Myometrial cell (primary cell): ENCODE data around the gene FABP2. TPM values are rescaled to one million over a fixed set of nuclear protein-coding genes. Genes with fewer than 3 reads are reported as not detected.

Experiments used
- total RNA-seq: library from RNA; depleted of rRNA; stranded (reverse); fragments of >200 nt; gene quantifications from 2 replicates; pipeline ENCODE4 v1.2.3, GENCODE V29; 2015

Gene FABP2
- total RNA-seq = not detected in 2 replicates

DNA sequence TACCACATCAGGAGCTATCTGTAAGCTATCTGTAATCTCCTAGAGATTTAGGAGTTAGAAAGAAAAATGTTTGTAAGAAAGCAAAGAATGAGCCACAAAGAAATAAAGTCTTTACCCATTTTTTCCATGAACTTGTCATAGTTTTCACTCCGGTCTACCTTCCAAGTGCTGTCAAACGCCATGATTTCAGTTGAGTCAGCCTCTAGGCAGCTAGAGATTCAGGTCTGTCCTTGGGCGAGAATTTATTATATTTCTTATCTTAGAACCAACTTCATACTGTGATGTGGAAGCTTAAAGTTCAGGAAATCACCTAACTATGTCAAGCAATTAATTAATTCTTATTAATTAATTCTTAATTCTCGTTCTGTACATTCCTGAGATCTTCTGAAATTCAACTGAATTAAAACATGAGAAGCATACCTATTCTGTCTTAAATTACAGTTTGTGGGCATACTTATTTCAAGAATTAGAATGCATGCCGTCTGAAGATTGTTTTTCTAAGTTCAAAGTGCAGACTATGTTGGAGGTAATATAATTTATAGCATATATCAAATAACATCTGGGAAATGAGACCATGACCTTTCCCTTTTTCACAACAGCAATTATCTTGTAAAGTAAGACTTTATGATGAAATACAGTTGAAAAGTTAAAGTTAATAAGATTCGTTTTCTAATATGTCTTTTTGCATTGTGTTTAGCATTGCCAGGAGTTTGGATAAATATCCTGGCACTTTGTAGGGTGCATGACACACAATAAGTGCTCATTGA lies at the start of gene FABP2:
Gene FABP2 (minus strand): TSS at position 218 of the 767 bp plus-strand sequence. CDS start 36 bp downstream, at position 182.

Other genes with a start within 250 kb of the FABP2 start
- not detected in 2 replicates for gene MYOZ2, start 186.3 kb downstream of the FABP2 start, total RNA-seq
- gene USP53, start 109.4 kb downstream of the FABP2 start, total RNA-seq = 23.1 and 24.8 TPM in 2 replicates